Activated CD4-positive, alpha-beta T cell treated with anti-CD3 and anti-CD28 coated beads, Interleukin-2, amount 50 U/mL, for 1 hour (primary cell): ENCODE data around the gene CCDC122.

ENCODE experiments used
- DNase-seq: peaks from one replicate; pipeline ENCODE4 v3.0.0-alpha.2; 2020

CCDC122 gene

GRCh38 chr13:43878892-43879754 lies at the start of gene CCDC122:
Gene CCDC122 (minus strand): TSS chr13:43879740. CDS start chr13:43869376, 10,364 bp downstream.
- peak; percentile 66 for DNase-seq

GRCh38 chr13:43924549-43925245 lies 45.2 kb upstream of the CCDC122 start:
- DNase-seq: no peak

- no peak for DNase-seq
These were observed 41.6 kb upstream of the CCDC122 start for GRCh38 chr13:43920965-43921674.

GRCh38 chr13:43918636-43919035 lies 39.1 kb upstream of the CCDC122 start:
- no peak for DNase-seq

GRCh38 chr13:43916828-43917227 lies 37.3 kb upstream of the CCDC122 start:
- DNase-seq: no peak

- DNase-seq: no peak
These were observed 35.9 kb upstream of the CCDC122 start for GRCh38 chr13:43915451-43915850.

GRCh38 chr13:43911871-43912270 lies 32.3 kb upstream of the CCDC122 start:
- no peak for DNase-seq

GRCh38 chr13:43911278-43911677 lies 31.7 kb upstream of the CCDC122 start:
- DNase-seq: no peak

GRCh38 chr13:43910856-43911255 lies 31.3 kb upstream of the CCDC122 start:
- no peak for DNase-seq

GRCh38 chr13:43908156-43909126 lies 28.9 kb upstream of the CCDC122 start:
- no peak for DNase-seq

- peak; percentile 11 for DNase-seq
These were observed 26.0 kb upstream of the CCDC122 start for GRCh38 chr13:43905435-43906031.

- DNase-seq: no peak
These were observed 16.4 kb upstream of the CCDC122 start for GRCh38 chr13:43895940-43896339.

- no peak for DNase-seq
These were observed 14.9 kb upstream of the CCDC122 start for GRCh38 chr13:43894438-43894837.

GRCh38 chr13:43884222-43884621 lies 4.7 kb upstream of the CCDC122 start:
- DNase-seq: no peak

GRCh38 chr13:43883631-43884030 lies 4.1 kb upstream of the CCDC122 start:
- no peak for DNase-seq

- no peak for DNase-seq
These were observed 2.0 kb upstream of the CCDC122 start for GRCh38 chr13:43881580-43881979.

GRCh38 chr13:43880926-43881325 lies 1.4 kb upstream of the CCDC122 start:
- no peak for DNase-seq

GRCh38 chr13:43880214-43880855 lies 795 bp upstream of the CCDC122 start:
- DNase-seq: no peak

GRCh38 chr13:43879755-43880181 lies 228 bp upstream of the CCDC122 start, which contains the start of gene LACC1:
Gene LACC1 (plus strand): TSS chr13:43879904. CDS start chr13:43880986, 1,082 bp downstream.
- DNase-seq: peak; percentile 11

- no peak for DNase-seq
These were observed 1.8 kb downstream of the CCDC122 start for GRCh38 chr13:43877766-43878165.

GRCh38 chr13:43877326-43877725 lies 2.2 kb downstream of the CCDC122 start:
- no peak for DNase-seq
